ENCODE measurements around the gene CCDC110. TPM values are rescaled to one million over a fixed set of nuclear protein-coding genes. Genes with fewer than 3 reads are reported as not detected.

CCDC110 gene
- polyA plus RNA-seq, 1 donor (not counting 4 experiments of a cell fraction or from before 2014, with no cell fraction given), result not detected

GRCh38 chr4:185445209-185445608 lies 26.3 kb downstream of the CCDC110 start:
- DNase-seq (ENCODE audit: low read depth, low spot score) (no peak), FAIRE-seq (no peak)
- H3K27me3 ChIP-seq (ENCODE audit: control insufficient read depth, extremely low read depth, insufficient read depth, low read length), result no peaks in the 10 kb centered on the region
- no peaks in the 10 kb centered on the region for H3K4me1 ChIP-seq (ENCODE audit: control insufficient read depth, extremely low read depth, insufficient read depth, low read length)
- dilution Hi-C loops (cut with MboI; ENCODE audit: extremely low pct_ligation_motif_present, low sequenced_read_pairs), result no loop called here
- no peak overlapping the region for H3K4me3 ChIP-seq (ENCODE audit: control insufficient read depth in 2 of 3, extremely low read depth in 1 of 3, insufficient read depth in 2 of 3, low read depth in 1 of 3, low read length in 3 of 3)
- no peaks in the 10 kb centered on the region for H3K36me3 ChIP-seq (ENCODE audit: control insufficient read depth in 2 of 2, extremely low read depth in 1 of 2, insufficient read depth in 2 of 2, low read length in 2 of 2)
- H3K9me3 ChIP-seq (ENCODE audit: control insufficient read depth, low read depth, low read length), result no peaks in the 10 kb centered on the region
- no peak overlapping the region for H3K27ac ChIP-seq (ENCODE audit: control insufficient read depth, insufficient read depth, low read length)
- no peaks in the 10 kb centered on the region for H3K9me1 ChIP-seq (ENCODE audit: control insufficient read depth, extremely low read depth, insufficient read depth, low read length)
- TF ChIP-seq CTCF (optimal IDR thresholded peaks at IDR 0.05 in 1 of 3, IDR thresholded peaks at IDR 0.05 in 1 of 3, conservative IDR thresholded peaks at IDR 0.05 in 1 of 3; ENCODE audit: extremely low read depth in 1 of 3, insufficient read depth in 2 of 3, low read length in 3 of 3), result no peak
- H3K79me2 ChIP-seq (ENCODE audit: control insufficient read depth, insufficient read depth, low read length), result no peaks in the 10 kb centered on the region
- H4K20me1 ChIP-seq (ENCODE audit: control insufficient read depth, extremely low read depth, insufficient read depth, low read length), result no peaks in the 10 kb centered on the region
- H3K9ac ChIP-seq (ENCODE audit: control insufficient read depth, extremely low read depth, insufficient read depth, low read length), result no peak overlapping the region
- no peak overlapping the region for H3K4me2 ChIP-seq (ENCODE audit: control insufficient read depth, extremely low read depth, insufficient read depth, low read depth, low read length)
- H2AFZ ChIP-seq (ENCODE audit: control insufficient read depth, low read length), result no peak overlapping the region

- Histone ChIP-seq H3K4me2 (ENCODE audit: control insufficient read depth, extremely low read depth, insufficient read depth, low read depth, low read length) (no peak overlapping the region), H3K27me3 (ENCODE audit: control insufficient read depth, extremely low read depth, insufficient read depth, low read length) (no peaks in the 10 kb centered on the region), H3K9me1 (ENCODE audit: control insufficient read depth, extremely low read depth, insufficient read depth, low read length) (no peaks in the 10 kb centered on the region), H3K27ac (ENCODE audit: control insufficient read depth, insufficient read depth, low read length) (no peak overlapping the region), H3K9me3 (ENCODE audit: control insufficient read depth, low read depth, low read length) (no peaks in the 10 kb centered on the region), H3K9ac (ENCODE audit: control insufficient read depth, extremely low read depth, insufficient read depth, low read length) (no peak overlapping the region), H3K4me1 (ENCODE audit: control insufficient read depth, extremely low read depth, insufficient read depth, low read length) (no peaks in the 10 kb centered on the region), H3K79me2 (ENCODE audit: control insufficient read depth, insufficient read depth, low read length) (no peaks in the 10 kb centered on the region), H2AFZ (ENCODE audit: control insufficient read depth, low read length) (no peak overlapping the region), H3K36me3 (ENCODE audit: control insufficient read depth in 2 of 2, extremely low read depth in 1 of 2, insufficient read depth in 2 of 2, low read length in 2 of 2) (no peaks in the 10 kb centered on the region), H3K4me3 (ENCODE audit: control insufficient read depth in 2 of 3, extremely low read depth in 1 of 3, insufficient read depth in 2 of 3, low read depth in 1 of 3, low read length in 3 of 3) (no peak overlapping the region), H4K20me1 (ENCODE audit: control insufficient read depth, extremely low read depth, insufficient read depth, low read length) (no peaks in the 10 kb centered on the region)
- no peak for DNase-seq (ENCODE audit: low read depth, low spot score)
- no peak for FAIRE-seq
- dilution Hi-C loops (cut with MboI; ENCODE audit: extremely low pct_ligation_motif_present, low sequenced_read_pairs), result no loop called here
- no peak for TF ChIP-seq EZH2 (IDR thresholded peaks at IDR 0.05; ENCODE audit: low read length)
- no peak for TF ChIP-seq CTCF (optimal IDR thresholded peaks at IDR 0.05 in 1 of 3, IDR thresholded peaks at IDR 0.05 in 1 of 3, conservative IDR thresholded peaks at IDR 0.05 in 1 of 3; ENCODE audit: extremely low read depth in 1 of 3, insufficient read depth in 2 of 3, low read length in 3 of 3)
These were observed 30.1 kb downstream of the CCDC110 start for GRCh38 chr4:185441479-185441878.
